ENCODE measurements around the gene NXPH2.
A peak's percentile ranks its signal among the peaks of the same experiment; 100 is the strongest.

The NXPH2 gene

GRCh38 chr2:138713504-138713903 is 66.7 kb downstream of the NXPH2 start:
- H3K4me3 ChIP-seq (ENCODE audit: low read depth, low read length): no peak overlapping the region

GRCh38 chr2:138713069-138713496 is 67.1 kb downstream of the NXPH2 start:
- H3K4me3 ChIP-seq (ENCODE audit: low read depth, low read length): no peak overlapping the region
- no peak for DNase-seq (ENCODE audit: low read depth)

More at GRCh38 chr2:138713504-138713903, 66.7 kb downstream of the NXPH2 start:
- no peak for DNase-seq (ENCODE audit: low read depth)

DNA sequence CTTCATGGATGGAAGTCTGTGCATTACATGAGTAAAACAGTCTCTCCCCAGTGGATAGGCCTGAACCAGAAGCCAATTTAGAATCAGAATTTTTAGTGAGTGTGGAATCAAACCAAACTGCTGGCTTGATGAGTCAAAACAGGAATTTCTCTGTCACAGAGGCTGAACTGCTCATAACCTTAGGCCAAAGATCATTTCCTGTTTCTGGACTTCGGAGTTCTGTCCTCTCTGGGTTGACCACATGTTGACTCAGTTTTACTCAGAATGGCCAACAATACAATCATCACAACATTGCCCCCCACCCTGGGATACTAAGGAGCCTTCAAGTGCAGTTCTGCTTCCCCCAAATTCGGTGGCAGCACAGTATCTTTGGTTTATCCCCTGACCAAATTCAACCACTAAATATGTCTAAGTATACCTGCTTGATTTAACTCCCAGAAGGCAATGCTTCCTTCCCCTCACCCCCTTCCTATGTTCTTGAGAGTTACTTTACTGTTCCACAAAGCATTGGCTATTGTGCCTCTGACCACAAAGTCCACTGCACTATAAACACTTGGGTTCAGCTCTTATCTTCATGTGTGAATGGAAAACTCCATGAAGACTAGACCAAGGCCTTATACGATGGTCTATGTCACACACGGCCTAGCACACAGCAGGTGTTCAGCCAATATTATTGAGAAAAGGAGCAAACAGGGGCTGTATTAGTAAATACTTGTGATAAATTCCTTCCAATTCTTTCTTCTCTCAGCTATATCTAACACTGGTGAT is 67.8 kb downstream of the NXPH2 start:
- no peak for DNase-seq (ENCODE audit: low read depth)
- no peak overlapping the region for H3K4me3 ChIP-seq (ENCODE audit: low read depth, low read length)

DNA sequence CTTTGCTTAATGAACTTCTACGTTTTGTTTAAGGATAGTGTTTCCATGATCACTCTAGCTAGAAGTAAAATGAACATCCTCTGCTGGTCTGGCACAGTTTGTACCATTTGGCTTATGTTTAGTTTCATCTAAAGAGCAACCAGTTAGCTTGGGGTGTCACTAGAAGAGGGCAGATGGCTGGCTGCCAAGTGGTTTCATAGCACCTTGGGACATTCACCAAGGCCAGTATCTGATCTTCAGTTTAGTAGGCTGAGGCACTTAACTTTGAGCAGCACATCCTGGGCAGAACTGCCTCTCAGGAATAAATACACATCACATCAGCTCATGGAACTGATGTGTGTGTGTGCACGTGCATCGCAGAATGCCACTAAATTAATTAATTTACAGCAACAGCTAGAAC is 68.4 kb downstream of the NXPH2 start:
- no peak for DNase-seq (ENCODE audit: low read depth)
- H3K4me3 ChIP-seq (ENCODE audit: low read depth, low read length): no peak overlapping the region

- no peak for DNase-seq (ENCODE audit: low read depth)
- no peak overlapping the region for H3K4me3 ChIP-seq (ENCODE audit: low read depth, low read length)
These were observed 71.4 kb downstream of the NXPH2 start for GRCh38 chr2:138708682-138709241.

DNA sequence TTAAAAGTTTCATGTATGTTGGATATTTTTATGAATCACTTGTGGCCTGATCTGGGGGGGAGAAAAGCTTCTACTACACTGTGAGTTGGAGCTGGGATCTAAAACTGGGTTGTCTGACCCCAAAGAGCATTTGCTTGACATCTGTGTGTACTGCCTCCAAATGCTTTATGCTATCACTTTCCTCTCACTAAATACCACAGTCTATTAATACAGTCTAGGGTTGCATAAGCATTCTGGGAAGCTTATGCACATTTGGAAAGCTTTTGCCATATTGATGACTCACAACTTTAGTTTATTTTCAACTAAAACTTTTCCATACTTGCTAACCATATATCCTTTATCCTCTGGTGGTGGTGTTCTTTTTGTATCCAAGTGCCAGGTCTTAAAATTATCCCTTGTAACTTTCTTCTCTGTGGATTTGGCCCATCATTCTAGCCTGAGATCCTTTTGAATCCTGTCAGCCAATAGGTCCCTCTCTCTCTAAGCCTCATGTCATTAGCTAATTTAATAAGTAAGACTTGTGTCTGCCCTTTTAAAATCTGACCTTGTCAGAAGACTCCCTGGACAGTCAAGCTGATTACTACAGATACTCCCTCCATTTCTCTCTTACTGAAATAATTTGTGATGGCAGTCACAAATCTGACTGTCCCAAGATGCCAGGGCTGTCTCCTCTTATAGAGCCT is 72.7 kb downstream of the NXPH2 start:
- H3K4me3 ChIP-seq (ENCODE audit: low read depth, low read length): no peak overlapping the region
- peak; percentile 78 for DNase-seq (ENCODE audit: low read depth)

GRCh38 chr2:138703242-138703641 is 76.9 kb downstream of the NXPH2 start:
- DNase-seq (ENCODE audit: low read depth): no peak
- H3K4me3 ChIP-seq (ENCODE audit: low read depth, low read length): no peak overlapping the region

- H3K4me3 ChIP-seq (ENCODE audit: low read depth, low read length): no peak overlapping the region
- DNase-seq (ENCODE audit: low read depth): no peak
These were observed 79.5 kb downstream of the NXPH2 start for GRCh38 chr2:138700716-138701115.

- DNase-seq (ENCODE audit: low read depth): no peak
- H3K4me3 ChIP-seq (ENCODE audit: low read depth, low read length): no peak overlapping the region
These were observed 80.8 kb downstream of the NXPH2 start for GRCh38 chr2:138699421-138699820.

DNA sequence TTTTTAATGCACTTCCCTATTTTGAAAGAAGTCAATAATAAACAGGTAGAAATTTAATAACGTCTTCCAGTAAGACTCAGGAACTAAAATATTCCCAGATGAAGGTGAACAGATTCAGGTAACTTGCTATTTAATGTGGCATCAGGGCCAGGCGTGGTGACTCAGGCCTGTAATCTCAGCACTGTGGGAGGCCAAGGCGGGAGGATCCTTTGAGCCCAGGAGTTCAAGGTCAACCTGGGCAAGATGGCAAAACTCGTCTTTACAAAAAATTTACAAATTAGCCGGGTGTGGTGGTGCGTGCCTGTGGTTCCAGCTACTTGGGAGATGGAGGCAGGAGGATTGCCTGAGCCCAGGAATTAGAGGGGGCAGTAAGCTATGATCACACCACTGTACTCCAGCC is 81.8 kb downstream of the NXPH2 start:
- no peak overlapping the region for H3K4me3 ChIP-seq (ENCODE audit: low read depth, low read length)
- DNase-seq (ENCODE audit: low read depth): no peak

GRCh38 chr2:138691667-138692066 is 88.5 kb downstream of the NXPH2 start:
- no peak overlapping the region for H3K4me3 ChIP-seq (ENCODE audit: low read depth, low read length)
- DNase-seq (ENCODE audit: low read depth): no peak

- no peak for DNase-seq (ENCODE audit: low read depth)
- H3K4me3 ChIP-seq (ENCODE audit: low read depth, low read length): no peak overlapping the region
These were observed 90.5 kb downstream of the NXPH2 start for GRCh38 chr2:138689705-138690104.

DNA sequence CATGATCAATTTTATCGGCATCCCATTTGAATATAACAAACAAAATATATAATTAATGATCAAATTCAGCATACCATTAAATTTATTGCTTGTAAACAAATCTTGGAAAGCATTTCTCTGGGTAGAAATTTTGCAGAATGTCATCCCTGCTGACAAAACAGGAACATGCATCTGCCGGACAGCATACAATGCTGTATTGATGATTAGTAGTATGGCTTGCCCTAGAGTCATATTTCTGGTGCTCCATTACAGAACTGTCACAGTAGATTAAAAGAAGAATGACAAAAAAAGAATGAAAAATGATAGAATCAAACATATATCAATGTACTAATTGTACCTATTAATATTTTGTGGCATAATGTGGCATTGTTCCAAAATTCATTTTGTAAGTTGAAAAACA is 98.0 kb downstream of the NXPH2 start:
- no peak for DNase-seq (ENCODE audit: low read depth)
- no peak overlapping the region for H3K4me3 ChIP-seq (ENCODE audit: low read depth, low read length)

GRCh38 chr2:138677221-138677620 is 103.0 kb downstream of the NXPH2 start:
- DNase-seq (ENCODE audit: low read depth): no peak
- no peak overlapping the region for H3K4me3 ChIP-seq (ENCODE audit: low read depth, low read length)

GRCh38 chr2:138676619-138677021 is 103.6 kb downstream of the NXPH2 start:
- H3K4me3 ChIP-seq (ENCODE audit: low read depth, low read length): no peak overlapping the region
- DNase-seq (ENCODE audit: low read depth): no peak

DNA sequence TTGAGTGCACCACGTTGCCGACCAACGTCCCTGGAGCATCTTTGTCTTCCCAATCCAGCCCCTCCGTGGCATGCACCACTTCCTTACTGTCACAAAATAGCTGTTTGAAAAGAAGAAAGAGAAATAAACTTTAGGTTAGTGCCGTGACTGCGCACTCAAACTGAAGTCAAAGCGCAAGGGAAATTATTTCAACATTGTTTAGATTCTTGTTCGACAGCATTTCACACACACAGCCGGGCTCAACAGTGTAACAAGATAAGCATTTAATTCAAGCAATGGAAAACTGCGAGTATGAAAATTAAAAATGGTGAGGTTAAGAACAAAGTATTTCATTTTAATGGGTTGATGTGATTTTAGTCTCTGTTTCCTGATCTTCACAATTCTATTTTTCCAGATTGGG is 108.6 kb downstream of the NXPH2 start:
- no peak for DNase-seq (ENCODE audit: low read depth)
- no peak overlapping the region for H3K4me3 ChIP-seq (ENCODE audit: low read depth, low read length)

DNA sequence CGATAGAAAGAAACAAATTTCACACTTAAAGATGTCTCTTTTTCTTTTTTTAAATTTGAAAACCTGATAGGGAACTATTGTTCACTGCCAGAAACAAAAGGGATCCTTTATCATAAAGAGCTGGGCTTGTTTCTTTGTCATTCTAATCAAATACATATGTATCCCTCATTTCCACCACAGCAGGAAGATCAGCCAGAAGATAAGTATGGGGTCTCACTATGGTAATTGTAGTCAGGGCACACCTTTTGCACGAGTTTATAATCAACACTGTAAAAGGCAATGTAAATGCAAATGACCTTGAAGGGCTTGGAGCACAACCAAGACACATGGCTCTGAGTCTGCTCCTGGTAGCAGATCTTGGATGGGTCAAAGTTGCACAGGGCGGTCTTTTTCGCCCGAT is 109.5 kb downstream of the NXPH2 start:
- no peak overlapping the region for H3K4me3 ChIP-seq (ENCODE audit: low read depth, low read length)
- DNase-seq (ENCODE audit: low read depth): no peak

DNA sequence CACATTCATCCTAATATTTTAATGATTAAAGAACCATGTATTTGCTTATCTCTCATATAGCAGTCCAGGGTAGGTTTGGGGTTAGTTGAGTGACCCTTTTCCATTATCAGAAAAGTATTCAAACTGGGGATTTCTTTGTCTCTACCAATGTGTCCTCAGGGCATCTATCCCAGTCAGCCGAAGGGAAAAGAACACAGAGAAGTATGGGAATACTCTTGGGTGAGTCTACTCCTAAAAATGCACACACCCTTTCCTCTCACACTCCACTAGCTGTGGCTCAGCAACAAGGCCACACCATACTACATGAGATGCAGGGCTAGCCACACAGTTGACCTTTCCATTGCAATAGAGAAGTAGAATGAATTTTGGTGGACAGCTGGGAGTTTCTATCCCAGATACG is 114.3 kb downstream of the NXPH2 start:
- DNase-seq (ENCODE audit: low read depth): no peak
- no peak overlapping the region for H3K4me3 ChIP-seq (ENCODE audit: low read depth, low read length)

DNA sequence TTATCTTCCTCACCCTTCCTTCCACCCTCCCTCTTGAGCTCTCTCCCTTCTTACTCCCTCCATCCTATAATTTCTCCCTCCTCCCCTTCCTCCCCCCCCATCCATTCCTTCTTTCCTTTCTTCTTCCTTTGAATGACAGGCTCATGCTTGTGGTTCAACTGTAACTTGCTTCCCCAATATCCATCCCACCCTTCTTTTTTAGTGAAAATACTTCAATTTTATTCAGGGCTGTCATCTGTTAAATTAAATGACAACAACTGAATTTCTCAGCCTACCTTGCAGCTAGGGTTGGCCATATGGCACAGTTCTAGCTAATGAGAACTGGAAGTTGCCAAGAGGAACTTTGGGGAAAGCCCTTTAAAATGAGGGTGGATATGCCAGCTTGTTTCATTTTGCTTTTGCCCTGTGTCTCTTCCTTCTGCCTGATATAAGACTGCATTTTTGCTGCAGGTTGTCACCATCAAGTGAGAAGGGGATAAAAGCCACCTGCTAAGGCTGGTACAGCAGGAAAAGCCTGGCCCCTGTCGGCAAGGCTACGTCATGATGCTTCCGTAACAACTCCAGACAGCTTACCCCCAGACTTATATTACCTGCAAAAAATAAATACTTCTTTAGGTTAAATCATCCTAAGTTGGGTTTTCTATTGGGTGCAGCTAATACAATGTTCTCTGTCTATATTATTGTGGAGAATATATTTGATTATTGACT is 121.8 kb downstream of the NXPH2 start:
- H3K4me3 ChIP-seq (ENCODE audit: low read depth, low read length): no peak overlapping the region
- DNase-seq (ENCODE audit: low read depth): no peak

GRCh38 chr2:138654146-138654545 is 126.0 kb downstream of the NXPH2 start:
- no peak overlapping the region for H3K4me3 ChIP-seq (ENCODE audit: low read depth, low read length)
- DNase-seq (ENCODE audit: low read depth): no peak

Measured in skeletal muscle cell (primary cell).